Measurements from ENCODE around the gene APOE. TPM values are rescaled to one million over a fixed set of nuclear protein-coding genes. Genes with fewer than 3 reads are reported as not detected.

Gene APOE
- polyA plus RNA-seq, 2 of the 4 experiments (the other 2 are of a cell fraction) = 12.5 to 31.9 TPM

DNA sequence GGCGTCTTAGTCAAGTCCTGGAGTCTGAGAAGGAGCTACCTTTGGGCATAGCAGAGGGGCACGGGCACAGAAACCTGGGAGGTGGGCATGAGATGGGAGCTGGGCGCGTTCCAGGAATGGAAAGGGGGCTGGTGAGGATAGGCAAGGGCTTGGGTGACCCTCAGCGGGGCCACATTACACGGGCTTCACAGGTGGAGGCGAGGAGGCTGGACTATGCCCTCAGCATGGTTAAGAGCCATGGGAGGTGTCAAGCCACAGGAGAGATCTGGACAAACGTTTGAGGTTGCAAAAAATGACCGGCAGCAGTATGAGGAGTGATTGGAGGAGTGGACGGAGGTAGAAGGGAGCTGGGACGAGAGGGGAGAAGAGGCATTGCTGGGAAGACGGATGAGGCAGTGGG lies 38.0 kb upstream of the APOE start:
- Histone ChIP-seq H3K27ac (no peak overlapping the region), H3K4me2 (no peak overlapping the region), H3K4me3 (no peak overlapping the region), H3K4me1 (no peaks in the 10 kb centered on the region), H3K9me3 (no peaks in the 10 kb centered on the region)
- ATAC-seq (no peak), DNase-seq (ENCODE audit: low read depth in 1 of 2, low spot score in 1 of 2) (no peak), FAIRE-seq (no peak)
- POLR2A ChIA-PET = no interaction called here
- TF ChIP-seq, protein P1, sequence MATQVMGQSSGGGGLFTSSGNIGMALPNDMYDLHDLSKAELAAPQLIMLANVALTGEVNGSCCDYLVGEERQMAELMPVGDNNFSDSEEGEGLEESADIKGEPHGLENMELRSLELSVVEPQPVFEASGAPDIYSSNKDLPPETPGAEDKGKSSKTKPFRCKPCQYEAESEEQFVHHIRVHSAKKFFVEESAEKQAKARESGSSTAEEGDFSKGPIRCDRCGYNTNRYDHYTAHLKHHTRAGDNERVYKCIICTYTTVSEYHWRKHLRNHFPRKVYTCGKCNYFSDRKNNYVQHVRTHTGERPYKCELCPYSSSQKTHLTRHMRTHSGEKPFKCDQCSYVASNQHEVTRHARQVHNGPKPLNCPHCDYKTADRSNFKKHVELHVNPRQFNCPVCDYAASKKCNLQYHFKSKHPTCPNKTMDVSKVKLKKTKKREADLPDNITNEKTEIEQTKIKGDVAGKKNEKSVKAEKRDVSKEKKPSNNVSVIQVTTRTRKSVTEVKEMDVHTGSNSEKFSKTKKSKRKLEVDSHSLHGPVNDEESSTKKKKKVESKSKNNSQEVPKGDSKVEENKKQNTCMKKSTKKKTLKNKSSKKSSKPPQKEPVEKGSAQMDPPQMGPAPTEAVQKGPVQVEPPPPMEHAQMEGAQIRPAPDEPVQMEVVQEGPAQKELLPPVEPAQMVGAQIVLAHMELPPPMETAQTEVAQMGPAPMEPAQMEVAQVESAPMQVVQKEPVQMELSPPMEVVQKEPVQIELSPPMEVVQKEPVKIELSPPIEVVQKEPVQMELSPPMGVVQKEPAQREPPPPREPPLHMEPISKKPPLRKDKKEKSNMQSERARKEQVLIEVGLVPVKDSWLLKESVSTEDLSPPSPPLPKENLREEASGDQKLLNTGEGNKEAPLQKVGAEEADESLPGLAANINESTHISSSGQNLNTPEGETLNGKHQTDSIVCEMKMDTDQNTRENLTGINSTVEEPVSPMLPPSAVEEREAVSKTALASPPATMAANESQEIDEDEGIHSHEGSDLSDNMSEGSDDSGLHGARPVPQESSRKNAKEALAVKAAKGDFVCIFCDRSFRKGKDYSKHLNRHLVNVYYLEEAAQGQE (IDR thresholded peaks at IDR 0.05) = no peak
- no peak for TF ChIP-seq ZFP36 (IDR thresholded peaks at IDR 0.05; ENCODE audit: borderline replicate concordance, partially characterized antibody)
- TF ChIP-seq CBX8 (IDR thresholded peaks at IDR 0.05) = no peak
- no peak for TF ChIP-seq MAFK (IDR thresholded peaks at IDR 0.05; ENCODE audit: partially characterized antibody)
- TF ChIP-seq CHD4 (IDR thresholded peaks at IDR 0.05; ENCODE audit: borderline replicate concordance) = no peak
- no peak for TF ChIP-seq FOSL2 (IDR thresholded peaks at IDR 0.05)
- no peak for TF ChIP-seq FOSL2 (CRISPR knock-in tag; IDR thresholded peaks at IDR 0.05)
- TF ChIP-seq EP300 (IDR thresholded peaks at IDR 0.05) = no peak
- no peak for TF ChIP-seq CEBPB (IDR thresholded peaks at IDR 0.05)
- no peak for TF ChIP-seq HOXA7 (CRISPR knock-in tag; IDR thresholded peaks at IDR 0.05)
- no peak for TF ChIP-seq TFCP2L1 (CRISPR knock-in tag; IDR thresholded peaks at IDR 0.05)
- TF ChIP-seq, protein P2, sequence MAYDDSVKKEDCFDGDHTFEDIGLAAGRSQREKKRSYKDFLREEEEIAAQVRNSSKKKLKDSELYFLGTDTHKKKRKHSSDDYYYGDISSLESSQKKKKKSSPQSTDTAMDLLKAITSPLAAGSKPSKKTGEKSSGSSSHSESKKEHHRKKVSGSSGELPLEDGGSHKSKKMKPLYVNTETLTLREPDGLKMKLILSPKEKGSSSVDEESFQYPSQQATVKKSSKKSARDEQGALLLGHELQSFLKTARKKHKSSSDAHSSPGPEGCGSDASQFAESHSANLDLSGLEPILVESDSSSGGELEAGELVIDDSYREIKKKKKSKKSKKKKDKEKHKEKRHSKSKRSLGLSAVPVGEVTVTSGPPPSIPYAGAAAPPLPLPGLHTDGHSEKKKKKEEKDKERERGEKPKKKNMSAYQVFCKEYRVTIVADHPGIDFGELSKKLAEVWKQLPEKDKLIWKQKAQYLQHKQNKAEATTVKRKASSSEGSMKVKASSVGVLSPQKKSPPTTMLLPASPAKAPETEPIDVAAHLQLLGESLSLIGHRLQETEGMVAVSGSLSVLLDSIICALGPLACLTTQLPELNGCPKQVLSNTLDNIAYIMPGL (CRISPR knock-in tag; IDR thresholded peaks at IDR 0.05; ENCODE audit: borderline replicate concordance) = no peak
- no peak for TF ChIP-seq NPAS2 (CRISPR knock-in tag; IDR thresholded peaks at IDR 0.05; ENCODE audit: borderline replicate concordance)
- TF ChIP-seq RAD21 (conservative IDR thresholded peaks at IDR 0.05 in 1 of 2, IDR thresholded peaks at IDR 0.05 in 1 of 2) = no peak
- TF ChIP-seq ESRRA (IDR thresholded peaks at IDR 0.05; ENCODE audit: borderline replicate concordance, low read length) = no peak
- no peak for TF ChIP-seq POLR2A (IDR thresholded peaks at IDR 0.05; ENCODE audit: low read length)
- TF ChIP-seq FOXS1 (CRISPR knock-in tag; IDR thresholded peaks at IDR 0.05) = no peak
- TF ChIP-seq NR3C1 (IDR thresholded peaks at IDR 0.05) = no peak
- TF ChIP-seq MYC (IDR thresholded peaks at IDR 0.05; ENCODE audit: borderline replicate concordance, low read length) = no peak
- TF ChIP-seq RNF2 (IDR thresholded peaks at IDR 0.05; ENCODE audit: borderline replicate concordance, low read depth) = no peak
- CTCF ChIA-PET = interaction anchor here (0.9 to 3.5 kb wide), 7 partner anchors 8 to 97 kb away, joined by 3 to 12 read pairs (median 5); partner anchors contain the start of gene TOMM40
- 92% methylated on average over 12 of the region's 12 CpGs for WGBS (ENCODE audit: missing lambda C conversion rate)

DNA sequence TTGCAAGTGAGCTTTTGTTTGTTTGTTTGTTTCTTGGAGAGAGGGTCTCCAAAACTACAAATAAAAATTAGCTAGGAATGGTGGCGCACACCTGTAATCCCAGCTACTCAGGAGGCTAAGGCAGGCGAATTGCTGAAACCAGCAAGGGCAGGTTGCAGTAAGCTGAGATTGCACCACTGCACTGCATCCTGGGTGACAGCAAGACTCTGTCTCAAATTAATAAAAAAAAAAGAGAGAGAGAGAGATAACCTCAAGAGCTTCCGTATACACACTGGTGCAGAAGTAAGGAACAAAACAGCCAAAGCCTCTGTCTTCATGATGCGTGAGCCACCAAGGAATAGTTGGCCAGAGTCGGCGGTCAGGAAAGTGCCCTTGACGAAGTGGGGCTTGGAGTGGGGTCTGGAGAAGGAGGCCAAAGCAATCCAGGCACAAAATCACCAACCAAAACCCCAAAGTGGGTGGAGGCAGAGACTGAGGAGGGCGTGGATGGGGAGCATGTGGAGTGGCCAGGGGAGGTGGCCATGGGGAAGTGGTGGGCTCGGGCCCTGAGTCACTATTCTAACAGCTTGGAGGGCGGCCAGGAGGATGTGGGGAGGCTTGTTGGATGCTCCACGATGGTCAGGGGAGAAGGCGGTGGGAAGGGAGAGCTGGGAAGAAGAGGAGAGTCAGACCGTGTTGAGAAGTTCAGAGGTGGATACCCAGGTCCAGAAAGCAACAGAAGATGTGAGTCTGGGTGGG lies 35.7 kb upstream of the APOE start:
- ChIA-PET POLR2A (no interaction called here), CTCF (interaction anchor here (0.6 to 1.2 kb wide), 4 partner anchors 9 to 83 kb away, joined by 3 to 4 read pairs (median 3); no protein-coding TSS in a partner anchor)
- Histone ChIP-seq H3K4me3 (no peak overlapping the region), H3K4me2 (no peak overlapping the region), H3K4me1 (no peaks in the 10 kb centered on the region), H3K9me3 (no peaks in the 10 kb centered on the region), H3K27ac (no peak overlapping the region)
- TF ChIP-seq JUNB (IDR thresholded peaks at IDR 0.05) (no peak), JUN (IDR thresholded peaks at IDR 0.05) (no peak), MAZ (IDR thresholded peaks at IDR 0.05; ENCODE audit: borderline replicate concordance, low read depth, low read length) (no peak), ZNF302 (CRISPR knock-in tag; IDR thresholded peaks at IDR 0.05) (no peak)
- WGBS (ENCODE audit: missing lambda C conversion rate) = 80% methylated on average over 13 of the region's 13 CpGs
- no peak; a peak in 1 of 6 replicates for ATAC-seq
- no peak for FAIRE-seq
- no peak for DNase-seq (ENCODE audit: low read depth in 1 of 2, low spot score in 1 of 2)
